Activated T-cell treated with anti-CD3 and anti-CD28 coated beads for 1 hour (primary cell): ENCODE measurements around the gene DMD.

ENCODE experiments used
- DNase-seq: peaks from one replicate; pipeline ENCODE4 v3.0.0-alpha.2; 2020; ENCODE audit warnings: low read depth

DMD gene

GRCh38 chrX:31227250-31227649 is 1984.1 kb downstream of the DMD start:
- DNase-seq = no peak

- no peak for DNase-seq
Observed at GRCh38 chrX:31225819-31226218, 1985.5 kb downstream of the DMD start.

- no peak for DNase-seq
Observed at GRCh38 chrX:31224381-31225012, 1986.9 kb downstream of the DMD start.

GRCh38 chrX:31223817-31224216 is 1987.5 kb downstream of the DMD start:
- DNase-seq = no peak

- no peak for DNase-seq
Observed at GRCh38 chrX:31222946-31223345, 1988.4 kb downstream of the DMD start.

- no peak for DNase-seq
Observed at GRCh38 chrX:31219174-31219573, 1992.2 kb downstream of the DMD start.

- DNase-seq = no peak
Observed at GRCh38 chrX:31217084-31217483, 1994.3 kb downstream of the DMD start.

- no peak for DNase-seq
Observed at GRCh38 chrX:31215277-31215815, 1996.0 kb downstream of the DMD start.

- DNase-seq = no peak
Observed at GRCh38 chrX:31213941-31214340, 1997.4 kb downstream of the DMD start.

- no peak for DNase-seq
Observed at GRCh38 chrX:31212856-31213748, 1998.2 kb downstream of the DMD start.

GRCh38 chrX:31209005-31209628 is 2002.2 kb downstream of the DMD start:
- no peak for DNase-seq

GRCh38 chrX:31201503-31201902 is 2009.8 kb downstream of the DMD start:
- DNase-seq = no peak

- DNase-seq = no peak
Observed at GRCh38 chrX:31200430-31200829, 2010.9 kb downstream of the DMD start.

GRCh38 chrX:31199840-31200114 is 2011.6 kb downstream of the DMD start:
- DNase-seq = no peak

GRCh38 chrX:31199056-31199839 is 2012.1 kb downstream of the DMD start:
- no peak for DNase-seq

- DNase-seq = no peak
Observed at GRCh38 chrX:31190221-31190975, 2021.0 kb downstream of the DMD start.

- DNase-seq = no peak
Observed at GRCh38 chrX:31186693-31187338, 2024.5 kb downstream of the DMD start.

GRCh38 chrX:31185884-31186283 is 2025.5 kb downstream of the DMD start:
- no peak for DNase-seq

- no peak for DNase-seq
Observed at GRCh38 chrX:31181377-31182000, 2029.9 kb downstream of the DMD start.

- no peak for DNase-seq
Observed at GRCh38 chrX:31179203-31179602, 2032.1 kb downstream of the DMD start.

- DNase-seq = no peak
Observed at GRCh38 chrX:31178769-31179125, 2032.6 kb downstream of the DMD start.
